Right lung (tissue), 5 donors: ENCODE measurements around the gene LAPTM5. TPM values are rescaled to one million over a fixed set of nuclear protein-coding genes. Genes with fewer than 3 reads are reported as not detected.

Experiments used
- DNase-seq, 2 donors: peaks; one replicate each; pipeline ENCODE4 v3.0.0-alpha.2; 2013
- polyA plus RNA-seq, 5 donors: library from polyadenylated mRNA; unstranded; fragments of 120-200 nt; gene quantifications; one replicate each; pipeline versions ENCODE4 v1.2.1 to v1.2.3, GENCODE V29; 2013; ENCODE audit warnings: inconsistent platforms in 1 of 5, low replicate concordance in 1 of 5; ENCODE audit not compliant: insufficient read length in 5 of 5, insufficient read depth in 1 of 5

Gene LAPTM5
- polyA plus RNA-seq, 5 donors, result 24.7 to 29.7 (median 25.4) TPM

- DNase-seq, result no peak
Observed at GRCh38 chr1:30745156-30745833, 12.3 kb downstream of the LAPTM5 start.

GRCh38 chr1:30744060-30744756 lies 13.4 kb downstream of the LAPTM5 start:
- no peak for DNase-seq

GRCh38 chr1:30743584-30744059 lies 14.0 kb downstream of the LAPTM5 start:
- no peak for DNase-seq

- no peak for DNase-seq
Observed at GRCh38 chr1:30742963-30743559, 14.5 kb downstream of the LAPTM5 start.

- DNase-seq, result no peak
Observed at GRCh38 chr1:30742300-30742962, 15.1 kb downstream of the LAPTM5 start.

- no peak for DNase-seq
Observed at GRCh38 chr1:30741239-30741894, 16.2 kb downstream of the LAPTM5 start.

- no peak for DNase-seq
Observed at GRCh38 chr1:30740251-30741238, 17.0 kb downstream of the LAPTM5 start.

- no peak for DNase-seq
Observed at GRCh38 chr1:30739601-30740000, 18.0 kb downstream of the LAPTM5 start.

GRCh38 chr1:30738715-30739559 lies 18.6 kb downstream of the LAPTM5 start:
- DNase-seq, result no peak

GRCh38 chr1:30738040-30738714 lies 19.4 kb downstream of the LAPTM5 start:
- DNase-seq, result no peak

GRCh38 chr1:30737357-30738039 lies 20.1 kb downstream of the LAPTM5 start:
- DNase-seq, result no peak

GRCh38 chr1:30735668-30736498 lies 21.7 kb downstream of the LAPTM5 start:
- DNase-seq, result no peak

GRCh38 chr1:30735124-30735523 lies 22.4 kb downstream of the LAPTM5 start:
- no peak for DNase-seq

GRCh38 chr1:30734580-30734979 lies 23.0 kb downstream of the LAPTM5 start:
- DNase-seq, result no peak

GRCh38 chr1:30734106-30734505 lies 23.5 kb downstream of the LAPTM5 start:
- DNase-seq, result no peak

- no peak for DNase-seq
Observed at GRCh38 chr1:30733493-30733892, 24.1 kb downstream of the LAPTM5 start.

- no peak for DNase-seq
Observed at GRCh38 chr1:30732277-30732996, 25.1 kb downstream of the LAPTM5 start.
